Thyroid gland (tissue), 4 donors: ENCODE measurements around the gene EXD3.

Source experiments
- POLR2A ChIP-seq, 2 donors: fragments of 450-650 bp; IDR thresholded peaks; one replicate each; pipeline ENCODE4 v1.6.1; 2017; ENCODE audit warnings: antibody characterized with exemption in 2 of 2, mild to moderate bottlenecking in 2 of 2, moderate library complexity in 1 of 2
- TF ChIP-seq, protein P1 (sequence below), 6 experiments: fragments of 200-600 bp in 3 of 6; fragments of 450-650 bp in 3 of 6; sonication (generic) in 3 of 6; IDR thresholded peaks; one replicate each; pipeline ENCODE4 v1.5.1; 2016 to 2019; ENCODE audit warnings: antibody characterized with exemption in 6 of 6, mild to moderate bottlenecking in 2 of 6, inconsistent platforms in 1 of 6, moderate library complexity in 1 of 6

DNA sequence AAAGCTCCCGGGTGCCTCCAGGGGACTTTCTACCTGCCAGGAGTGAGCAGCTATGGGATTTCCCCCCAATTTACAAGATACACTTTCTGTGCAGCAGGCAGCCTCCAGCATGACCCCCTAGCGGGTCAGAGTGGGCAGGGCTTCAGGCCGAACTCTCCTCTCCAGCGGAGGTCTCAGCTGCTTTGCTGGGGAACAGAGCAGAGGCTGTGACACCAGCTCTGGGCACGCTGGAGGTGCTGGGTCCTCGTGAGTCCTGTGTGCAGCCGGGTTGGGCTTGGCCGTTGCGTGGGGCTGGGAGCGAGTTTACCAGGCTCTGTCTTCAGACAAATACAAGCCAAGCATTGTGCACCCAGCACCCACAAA is 123.8 kb downstream of the EXD3 start:
- TF ChIP-seq, protein P1, sequence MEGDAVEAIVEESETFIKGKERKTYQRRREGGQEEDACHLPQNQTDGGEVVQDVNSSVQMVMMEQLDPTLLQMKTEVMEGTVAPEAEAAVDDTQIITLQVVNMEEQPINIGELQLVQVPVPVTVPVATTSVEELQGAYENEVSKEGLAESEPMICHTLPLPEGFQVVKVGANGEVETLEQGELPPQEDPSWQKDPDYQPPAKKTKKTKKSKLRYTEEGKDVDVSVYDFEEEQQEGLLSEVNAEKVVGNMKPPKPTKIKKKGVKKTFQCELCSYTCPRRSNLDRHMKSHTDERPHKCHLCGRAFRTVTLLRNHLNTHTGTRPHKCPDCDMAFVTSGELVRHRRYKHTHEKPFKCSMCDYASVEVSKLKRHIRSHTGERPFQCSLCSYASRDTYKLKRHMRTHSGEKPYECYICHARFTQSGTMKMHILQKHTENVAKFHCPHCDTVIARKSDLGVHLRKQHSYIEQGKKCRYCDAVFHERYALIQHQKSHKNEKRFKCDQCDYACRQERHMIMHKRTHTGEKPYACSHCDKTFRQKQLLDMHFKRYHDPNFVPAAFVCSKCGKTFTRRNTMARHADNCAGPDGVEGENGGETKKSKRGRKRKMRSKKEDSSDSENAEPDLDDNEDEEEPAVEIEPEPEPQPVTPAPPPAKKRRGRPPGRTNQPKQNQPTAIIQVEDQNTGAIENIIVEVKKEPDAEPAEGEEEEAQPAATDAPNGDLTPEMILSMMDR (IDR thresholded peaks at IDR 0.05), result no peak
- TF ChIP-seq POLR2A (IDR thresholded peaks at IDR 0.05), result no peak
